DMS53 treated with DMSO at 0.1 percent for 48 hours (cell line): Measurements from ENCODE around the gene SCNN1B.
"Not testable (repeated sequence)": the region's sequence is repeated elsewhere in the genome, so short reads cannot be mapped to it uniquely, and the experiment has no call there.

Experiments used
- DNase-seq: peaks from one replicate; lab custom pipeline; 2025; ENCODE audit not compliant: unreplicated experiment; lab: John Stamatoyannopoulos, UW

The SCNN1B gene

DNA sequence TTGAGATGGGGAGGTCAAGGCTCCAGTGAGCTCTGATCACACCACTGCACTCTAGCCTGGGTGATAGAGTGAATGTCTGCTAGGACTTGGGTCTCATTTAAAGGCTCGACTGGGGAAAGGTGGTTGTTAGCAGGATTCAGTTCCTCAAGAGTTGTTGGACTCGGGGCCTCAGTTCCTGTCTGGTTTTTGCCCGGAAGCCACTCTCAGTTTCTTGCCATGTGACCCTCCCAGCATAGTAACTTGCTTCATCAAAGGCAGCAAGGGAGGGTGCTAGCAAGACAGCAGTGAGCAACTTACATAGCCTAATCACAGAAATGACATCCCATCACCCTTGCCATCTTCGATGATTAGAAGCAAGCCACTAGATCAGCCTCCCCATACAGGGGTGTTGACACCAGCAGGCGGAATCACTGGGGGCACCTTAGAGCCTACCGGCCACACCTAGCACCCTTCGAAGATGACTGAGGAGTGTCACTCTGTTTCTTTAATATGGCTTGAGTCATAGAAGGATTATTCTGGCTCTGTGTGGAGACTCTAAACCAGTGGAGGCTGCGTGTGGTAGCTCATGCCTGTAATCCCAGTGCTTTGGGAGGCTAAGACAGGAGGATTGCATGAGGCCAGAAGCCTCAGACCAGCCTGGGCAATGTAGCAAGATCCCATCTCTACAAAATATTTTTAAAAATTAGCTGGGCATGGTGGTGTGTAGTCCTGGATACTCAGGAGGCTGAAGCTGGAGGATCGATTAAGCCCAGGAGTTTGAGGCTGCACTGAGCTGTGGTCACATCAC, 13.2 kb upstream of the SCNN1B start:
- DNase-seq = no peak

DNA sequence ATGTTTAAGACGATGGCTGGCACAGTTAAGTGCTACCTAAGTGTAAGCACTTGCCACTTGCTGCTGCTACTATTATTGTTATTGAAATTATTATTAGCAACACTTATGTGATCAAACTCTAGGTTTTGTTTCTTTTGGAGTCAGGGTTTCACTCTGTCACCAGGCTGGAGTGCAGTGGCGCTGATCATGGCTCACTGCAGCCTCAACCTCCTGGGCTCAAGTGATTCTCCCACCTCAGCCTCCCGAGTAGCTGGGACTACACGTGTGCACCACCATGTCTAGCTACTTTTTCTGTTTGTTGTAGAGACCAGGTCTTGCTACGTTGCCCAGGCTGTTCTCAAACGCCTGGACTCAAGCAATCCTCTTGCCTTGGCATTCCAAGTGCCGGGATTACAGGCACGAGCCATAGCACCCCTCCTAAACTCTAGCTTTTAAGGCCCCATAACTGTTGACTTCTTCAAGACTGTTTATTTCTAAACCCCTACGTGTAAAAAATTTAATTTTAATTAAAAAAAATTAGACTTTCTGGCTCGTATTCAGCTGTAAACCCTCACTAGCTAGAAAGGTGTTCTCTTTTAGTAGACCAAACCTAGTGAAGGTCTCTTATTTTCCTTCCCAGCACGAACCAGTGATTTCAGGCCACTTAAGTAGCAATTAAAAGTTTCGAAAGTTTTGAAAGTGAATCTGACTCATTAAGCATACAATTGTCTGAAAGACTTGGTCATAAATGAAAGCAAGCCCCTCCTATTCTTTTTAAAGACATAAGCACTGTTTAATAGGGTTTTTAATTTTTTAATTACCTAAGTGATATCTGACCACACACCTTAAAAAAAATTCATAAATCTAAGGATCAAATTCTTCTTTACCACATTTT, 11.7 kb upstream of the SCNN1B start:
- DNase-seq = no peak

DNA sequence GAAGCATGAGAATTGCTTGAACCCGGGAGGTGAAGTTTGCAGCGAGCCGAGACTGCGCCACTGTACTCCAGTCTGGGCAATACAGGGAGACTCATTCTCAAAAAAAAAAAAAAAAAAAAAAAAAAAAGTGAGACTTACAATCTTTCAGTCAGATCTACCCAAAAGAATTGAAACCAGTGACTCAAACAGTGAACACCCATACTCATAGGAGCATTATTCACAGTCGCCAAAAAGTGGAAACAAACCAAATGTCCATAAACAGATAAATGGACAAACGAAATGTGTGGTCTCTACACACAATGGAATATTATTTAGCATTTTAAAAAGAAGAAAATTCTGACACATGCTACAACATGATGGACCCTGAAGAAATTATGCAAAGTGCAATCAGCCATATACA, 9.1 kb upstream of the SCNN1B start:
- no peak for DNase-seq

DNA sequence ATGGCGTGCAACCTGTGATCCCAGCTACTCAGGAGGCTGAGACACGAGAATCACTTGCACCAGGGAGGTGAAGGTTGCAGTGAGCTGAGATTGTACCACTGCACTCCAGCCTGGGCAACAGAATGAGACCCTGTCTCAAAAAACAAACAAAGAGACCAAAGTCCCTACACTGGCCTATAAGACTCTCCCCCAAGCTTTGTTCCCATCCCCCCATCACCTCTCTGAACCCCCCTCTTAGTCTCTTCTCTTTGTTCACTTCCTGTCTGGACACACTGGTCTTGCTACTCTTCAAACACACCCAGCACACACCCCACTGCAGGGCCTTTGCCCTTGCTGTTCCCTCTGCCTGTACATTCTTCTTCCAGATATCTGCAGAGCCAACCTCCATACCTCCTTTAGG, 7.8 kb upstream of the SCNN1B start:
- no peak for DNase-seq

DNA sequence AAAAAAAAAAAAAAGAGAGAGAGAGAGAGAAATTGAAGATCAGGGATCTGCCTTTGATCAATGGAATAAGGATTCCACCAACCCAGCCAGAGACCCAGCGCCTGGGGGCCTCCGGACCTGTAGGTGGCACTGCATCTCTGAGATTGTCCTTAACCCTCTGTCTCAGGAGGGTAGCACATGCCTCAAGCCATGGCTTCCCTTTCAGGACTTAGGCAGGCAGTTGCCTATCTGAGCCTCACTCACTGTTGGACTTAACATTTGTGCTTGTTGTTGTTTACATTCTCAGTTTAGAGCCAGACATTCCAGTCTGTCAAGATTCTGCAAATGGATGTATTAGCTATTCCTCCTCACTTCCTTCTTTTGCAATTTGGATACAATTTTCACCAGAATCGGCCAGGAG, 5.1 kb upstream of the SCNN1B start:
- peak; percentile 10 for DNase-seq

DNA sequence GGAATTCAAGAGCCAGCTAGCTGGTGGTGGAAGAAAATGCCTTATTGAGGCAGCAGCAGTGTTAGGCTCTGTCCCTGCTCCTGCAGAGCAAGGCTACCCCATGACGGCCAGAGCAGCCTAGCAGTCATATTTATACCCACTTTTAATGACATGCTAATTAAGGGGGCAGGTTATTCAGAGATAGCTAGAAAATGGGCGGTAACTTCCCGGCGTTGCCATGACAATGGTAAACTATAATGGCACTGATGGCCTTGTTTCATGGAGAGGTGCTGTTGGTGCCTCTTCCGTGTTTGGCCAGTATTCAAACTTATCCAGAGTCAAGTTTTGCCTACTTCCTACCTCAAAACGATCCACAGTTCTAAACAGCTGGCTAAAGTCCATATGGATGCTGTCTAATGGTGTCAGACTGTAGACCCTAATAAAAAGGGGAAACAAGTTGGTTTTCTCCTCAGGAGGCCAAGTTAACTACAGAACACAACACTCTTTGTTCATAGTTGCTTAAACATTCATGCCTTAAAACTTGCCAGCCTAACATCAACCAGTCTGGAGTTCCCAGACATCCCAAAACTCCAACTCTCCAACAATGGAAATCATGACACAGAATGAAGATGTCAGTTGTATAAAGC, 3.7 kb upstream of the SCNN1B start:
- no peak for DNase-seq

DNA sequence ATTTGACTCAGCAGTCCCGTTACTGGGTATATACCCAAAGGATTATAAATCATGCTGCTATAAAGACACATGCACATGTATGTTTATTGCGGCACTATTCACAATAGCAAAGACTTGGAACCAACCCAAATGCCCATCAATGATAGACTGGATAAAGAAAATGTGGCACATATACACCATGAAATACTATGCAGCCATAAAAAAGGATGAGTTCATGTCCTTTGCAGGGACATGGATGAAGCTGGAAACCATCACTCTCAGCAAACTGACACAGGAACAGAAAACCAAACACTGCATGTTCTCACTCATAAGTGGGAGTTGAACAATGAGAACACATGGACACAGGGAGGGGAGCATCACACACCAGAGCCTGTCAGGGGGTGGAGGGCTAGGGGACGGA, 2.3 kb upstream of the SCNN1B start:
- DNase-seq = not testable (repeated sequence)

DNA sequence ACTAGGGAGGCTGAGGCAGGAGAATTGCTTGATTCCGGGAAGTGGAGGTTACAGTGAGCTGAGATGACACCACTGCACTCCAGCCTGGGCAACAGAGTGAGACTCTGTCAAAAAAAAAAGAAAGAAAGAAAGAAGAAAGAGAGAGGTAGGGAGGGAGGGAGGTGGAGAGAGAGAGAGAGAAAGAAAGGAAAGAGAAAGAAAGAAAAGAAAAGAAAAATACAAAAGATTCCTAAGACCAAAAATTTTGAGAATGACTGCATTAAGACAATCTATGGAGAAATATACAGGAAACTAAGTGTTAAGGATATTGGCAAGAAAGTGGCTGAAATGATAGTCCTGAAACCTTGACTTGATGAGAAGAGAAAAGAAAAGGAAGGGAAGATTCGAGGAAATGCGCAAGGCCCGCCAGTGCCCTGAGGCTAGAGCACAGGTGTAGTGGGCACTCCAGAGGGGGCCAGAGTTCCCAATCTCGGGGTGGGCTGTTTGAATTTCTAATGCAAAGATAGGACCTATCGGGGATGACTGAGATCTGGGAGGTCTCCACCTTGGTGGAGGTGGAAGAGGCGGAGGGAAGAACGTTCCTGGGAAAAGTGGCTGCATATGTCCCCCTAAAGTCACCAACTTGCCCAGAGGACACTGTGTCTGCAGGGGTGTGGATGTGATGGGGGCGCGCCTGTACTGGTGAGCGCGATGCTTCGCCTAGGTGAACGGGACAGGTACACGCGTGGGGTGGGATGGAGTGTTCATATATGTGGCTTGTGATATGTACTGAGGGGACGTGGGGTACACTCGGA, 654 bp upstream of the SCNN1B start:
- no peak for DNase-seq

DNA sequence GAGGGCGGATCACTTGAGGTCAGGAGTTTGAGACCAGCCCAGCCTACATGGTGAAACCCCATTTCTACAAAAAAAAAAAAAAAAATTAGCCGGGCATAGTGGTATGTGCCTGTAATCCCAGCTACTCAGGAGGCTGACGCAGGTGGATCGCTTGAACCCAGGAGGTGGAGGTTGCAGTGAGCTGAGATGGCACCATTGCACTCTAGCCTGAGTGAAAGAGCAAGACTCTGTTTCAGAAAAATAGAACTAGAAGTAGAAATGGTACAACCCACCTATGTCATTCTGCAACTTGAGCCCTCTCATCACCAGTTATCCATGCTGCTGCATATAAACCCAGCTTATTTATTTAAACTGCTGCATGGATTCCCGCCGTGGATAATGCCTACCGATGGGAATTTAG, 1.6 kb downstream of the SCNN1B start:
- DNase-seq = no peak

DNA sequence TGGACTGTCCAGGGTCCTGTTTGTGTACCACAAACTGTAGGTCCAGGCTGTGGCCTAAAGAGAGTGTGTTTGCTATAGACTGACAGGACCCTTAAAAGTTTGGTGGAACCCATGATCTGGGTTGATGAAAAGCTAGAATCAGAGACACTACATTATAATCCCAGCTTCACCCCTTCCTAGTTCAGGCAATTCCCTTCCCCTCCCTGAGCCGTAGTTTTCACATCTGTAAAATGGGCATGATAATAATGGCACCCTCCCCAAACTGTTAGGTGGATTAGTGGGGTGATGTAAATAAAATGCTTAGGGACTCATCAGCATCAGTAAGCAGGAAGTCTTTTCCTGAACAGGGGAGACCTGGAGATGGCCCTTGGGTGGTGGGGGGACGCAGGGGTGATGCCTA, 2.5 kb downstream of the SCNN1B start:
- no peak for DNase-seq

DNA sequence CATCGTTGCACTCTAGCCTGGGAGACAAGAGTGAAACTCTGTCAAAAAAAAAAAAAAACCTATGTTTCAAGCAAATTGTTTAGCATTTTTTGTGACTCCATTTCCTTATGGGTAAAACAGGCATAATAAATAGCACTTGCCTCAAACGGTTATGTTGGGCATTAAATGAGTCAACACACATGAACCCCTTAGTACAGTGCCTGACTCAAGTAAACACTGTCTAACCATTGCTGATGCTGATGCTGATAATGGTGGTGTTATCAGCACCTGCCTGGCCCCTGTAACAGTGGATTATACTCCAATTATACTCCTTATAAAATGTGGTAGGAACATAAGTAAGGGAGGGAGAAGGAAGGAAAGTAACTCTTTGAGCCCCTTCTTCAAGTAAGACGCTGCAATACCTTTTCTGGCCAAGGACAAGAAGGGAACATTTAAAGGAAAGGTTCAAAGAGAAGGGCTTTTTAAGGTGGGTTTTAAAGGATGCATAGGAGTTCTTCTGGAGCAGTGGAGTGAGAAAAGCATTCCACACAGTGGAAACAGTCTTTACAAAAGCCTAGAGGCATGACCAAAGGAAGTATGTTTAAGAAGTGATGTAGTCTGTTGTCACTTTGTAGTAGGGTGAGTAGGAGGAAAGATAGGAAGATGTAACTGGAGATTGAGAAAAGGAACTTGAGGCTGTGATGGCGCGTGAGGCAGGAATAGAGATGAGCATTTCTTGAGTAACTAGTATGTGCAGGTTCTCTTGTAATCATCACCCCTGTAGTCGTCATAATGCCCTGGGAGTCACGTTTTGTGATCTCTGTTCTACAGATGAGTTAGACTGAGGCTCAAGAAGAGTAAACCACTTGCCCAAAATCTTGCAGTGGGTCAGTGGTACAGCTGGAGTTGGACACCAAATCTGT, 4.3 kb downstream of the SCNN1B start:
- DNase-seq = no peak

DNA sequence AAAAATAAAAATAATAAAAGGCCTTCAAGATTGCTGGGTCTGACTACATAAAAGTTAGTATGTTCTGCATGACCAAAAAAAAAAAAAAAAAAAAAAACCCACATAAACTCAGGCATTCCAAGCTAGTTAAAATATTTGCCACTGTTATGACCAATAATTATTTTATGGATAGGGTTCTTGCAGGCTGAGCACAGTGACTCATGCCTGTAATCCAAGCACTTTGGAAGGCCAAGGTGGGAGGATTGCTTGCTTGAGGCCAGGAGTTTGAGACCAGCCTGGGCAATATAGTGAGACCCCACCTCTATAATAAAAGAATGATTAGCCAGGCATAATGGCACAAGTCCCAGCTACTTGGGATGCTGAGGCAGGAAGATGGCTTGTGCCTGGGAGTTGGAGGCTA, 8.1 kb downstream of the SCNN1B start:
- no peak for DNase-seq

DNA sequence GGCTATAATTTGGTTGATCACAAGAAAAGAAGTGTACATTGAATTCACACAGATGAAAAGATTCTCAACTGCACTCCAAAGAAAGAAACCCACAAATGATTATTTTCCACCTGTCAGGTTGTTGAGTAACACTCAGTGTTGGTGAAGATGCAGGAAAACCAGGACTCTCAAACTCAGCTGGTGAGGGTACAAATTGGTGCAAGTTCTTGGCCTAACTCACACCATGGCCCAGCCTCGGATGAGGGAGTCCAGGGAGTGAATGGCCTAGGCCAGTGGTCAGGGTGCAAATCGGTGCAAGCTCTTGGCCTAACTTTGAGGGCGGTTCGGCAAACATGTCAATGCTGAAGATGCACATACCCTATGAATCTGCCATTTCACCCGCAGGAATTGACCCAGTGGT, 8.6 kb downstream of the SCNN1B start:
- DNase-seq = no peak

DNA sequence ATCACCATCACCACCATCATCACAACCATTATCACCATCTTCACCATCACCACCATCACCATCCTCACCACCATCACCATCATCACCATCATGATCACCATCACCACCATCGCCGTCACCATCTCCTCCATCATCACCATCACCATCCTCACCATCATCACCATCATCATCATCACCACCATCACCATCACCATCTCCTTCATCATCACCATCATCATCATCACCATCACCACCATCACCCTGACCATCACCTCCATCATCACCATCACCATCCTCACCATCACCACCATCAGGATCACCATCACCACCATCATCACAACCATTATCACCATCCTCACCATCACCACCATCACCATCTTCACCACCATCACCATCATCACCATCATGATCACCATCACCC, 14.1 kb downstream of the SCNN1B start:
- no peak for DNase-seq

DNA sequence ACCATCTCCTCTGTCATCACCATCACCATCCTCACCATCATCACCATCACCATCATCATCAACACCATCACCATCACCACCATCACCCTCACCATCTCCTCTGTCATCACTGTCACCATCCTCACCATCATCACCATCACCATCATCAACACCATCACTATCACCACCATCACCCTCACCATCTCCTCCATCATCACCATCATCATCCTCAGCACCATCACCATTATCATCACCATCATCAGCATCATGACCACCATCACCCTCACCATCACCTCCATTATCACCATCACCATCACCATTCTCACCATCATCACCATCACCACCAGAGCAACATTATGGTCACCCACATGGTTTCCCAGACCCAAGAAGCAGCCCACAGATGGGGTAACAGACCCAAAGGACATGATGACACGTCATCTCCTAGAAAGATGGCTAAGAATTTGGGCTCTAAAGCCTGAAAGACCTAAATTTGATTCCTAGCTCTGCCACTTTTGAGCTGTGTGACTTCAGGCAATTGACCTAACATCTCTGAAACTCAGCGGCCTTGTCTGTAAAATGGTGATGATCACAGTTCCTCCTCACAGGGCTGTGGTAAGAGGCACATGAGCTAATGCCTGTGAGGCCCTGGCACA, 14.6 kb downstream of the SCNN1B start:
- DNase-seq = no peak

DNA sequence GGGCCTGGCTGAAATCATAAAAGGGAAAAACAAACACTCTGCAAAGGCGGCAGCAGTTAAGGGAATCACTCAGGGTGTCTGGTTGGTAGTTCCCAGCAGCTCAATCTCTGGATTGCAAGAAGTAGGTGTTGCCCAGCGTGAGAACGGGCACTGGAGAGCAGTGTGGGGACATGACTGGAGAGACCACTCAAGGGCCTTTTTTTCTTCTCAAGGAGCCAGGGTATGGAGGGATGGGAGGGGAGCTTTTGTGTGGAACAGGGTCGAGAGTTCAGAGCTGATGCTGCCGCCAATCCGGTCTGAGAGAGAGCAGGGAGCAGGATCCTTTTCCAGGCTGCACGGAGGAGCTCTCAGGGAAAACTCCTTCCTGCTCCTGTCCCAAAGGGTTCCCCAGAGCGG, 15.2 kb downstream of the SCNN1B start:
- peak; percentile 71 for DNase-seq

DNA sequence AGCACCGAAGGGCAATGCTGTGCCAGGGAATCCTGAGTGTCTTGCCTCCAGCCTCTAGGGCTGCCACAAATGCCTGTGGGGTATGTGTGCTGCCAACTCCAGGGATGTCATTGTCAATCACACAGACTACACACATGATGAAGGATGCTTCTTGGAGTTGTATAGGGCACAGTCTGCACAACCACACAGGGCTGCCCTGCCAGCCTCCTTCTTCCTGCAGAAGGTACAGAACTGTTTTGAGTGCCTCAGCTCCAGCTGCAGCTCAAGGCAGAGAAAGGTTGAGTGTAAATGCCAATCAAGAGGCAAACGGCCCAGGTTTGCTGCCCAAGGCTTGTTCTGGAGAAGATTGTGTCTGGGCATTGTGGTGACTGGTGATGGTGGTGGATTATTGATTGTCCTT, 15.6 kb downstream of the SCNN1B start:
- DNase-seq = no peak

DNA sequence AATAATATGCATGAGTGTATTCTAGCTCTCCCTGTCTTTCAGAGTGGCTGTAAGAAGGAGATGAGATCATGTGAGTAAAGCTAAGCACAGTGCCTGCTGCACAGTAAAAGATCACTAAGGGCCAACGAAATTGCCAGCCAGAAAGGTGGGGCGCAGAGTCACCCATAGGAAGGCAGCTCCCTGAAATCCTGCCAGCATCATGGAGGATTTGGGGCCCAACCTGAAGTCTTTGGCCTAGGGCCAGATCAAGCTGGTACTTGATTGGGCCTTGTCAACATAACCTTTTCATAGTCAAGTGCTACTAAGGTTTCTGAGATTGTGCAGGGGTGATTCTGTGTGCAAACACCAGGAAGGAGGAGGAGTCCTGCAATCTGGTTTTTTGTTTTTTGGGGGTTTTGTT, 16.5 kb downstream of the SCNN1B start:
- DNase-seq = peak; percentile 25

DNA sequence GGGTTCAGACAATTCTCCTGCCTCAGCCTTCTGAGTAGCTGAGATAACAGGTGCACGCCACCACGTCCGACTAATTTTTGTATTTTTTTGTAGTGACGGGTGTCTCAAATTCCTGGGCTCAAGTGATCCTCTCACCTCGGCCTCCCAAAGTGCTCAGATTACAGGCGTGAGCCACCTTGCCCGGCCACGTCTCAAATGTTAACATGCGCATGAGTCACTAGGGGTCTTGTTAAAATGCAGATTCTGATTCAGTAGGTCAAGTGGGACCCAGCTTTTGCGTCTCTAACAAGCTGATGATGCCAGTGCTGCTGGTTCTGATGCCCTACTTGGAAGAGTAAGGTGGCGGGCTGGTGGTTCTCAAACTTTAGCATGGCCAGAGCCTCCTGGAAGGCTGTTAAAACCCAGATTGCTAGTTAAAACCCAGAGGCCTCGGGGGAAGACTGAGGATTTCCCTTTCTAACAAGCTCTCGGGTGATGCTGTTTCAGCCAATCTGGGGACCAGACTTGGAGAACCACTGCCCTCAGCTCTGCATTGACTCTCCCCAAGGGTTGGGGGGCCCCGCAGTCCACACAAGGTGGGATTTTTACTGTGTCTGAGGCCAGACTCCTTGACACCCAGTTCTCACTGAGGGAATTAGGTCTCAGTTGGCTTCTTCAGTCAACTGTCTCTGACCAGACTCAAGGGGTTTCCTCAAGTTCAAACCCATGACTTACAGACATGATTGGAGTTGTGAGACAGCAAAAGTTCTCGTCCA, 17.9 kb downstream of the SCNN1B start:
- DNase-seq = no peak
